HTR-8/SVneo (cell line): ENCODE measurements around the gene ABCA10.
"Not testable (repeated sequence)": the region's sequence is repeated elsewhere in the genome, so short reads cannot be mapped to it uniquely, and the experiment has no call there.

Experiments used
- DNase-seq: peaks from one replicate; pipeline ENCODE4 v3.0.0; 2011; ENCODE audit warnings: low spot score, mixed read lengths; ENCODE audit not compliant: insufficient read length
- FAIRE-seq: peaks from 2 replicates; lab custom pipeline; 2011; peaks lifted over from hg19 to GRCh38; lab: Jason Lieb, UNC

ABCA10 gene

GRCh38 chr17:69173118-69173517, 55.5 kb downstream of the ABCA10 start:
- no peak for FAIRE-seq

GRCh38 chr17:69170377-69170776, 58.2 kb downstream of the ABCA10 start:
- FAIRE-seq (no peak), DNase-seq (no peak)

More at GRCh38 chr17:69173118-69173517, 55.5 kb downstream of the ABCA10 start:
- no peak for DNase-seq

- not testable (repeated sequence) for DNase-seq, FAIRE-seq
Measured at GRCh38 chr17:69168642-69169041, 60.0 kb downstream of the ABCA10 start.

DNA sequence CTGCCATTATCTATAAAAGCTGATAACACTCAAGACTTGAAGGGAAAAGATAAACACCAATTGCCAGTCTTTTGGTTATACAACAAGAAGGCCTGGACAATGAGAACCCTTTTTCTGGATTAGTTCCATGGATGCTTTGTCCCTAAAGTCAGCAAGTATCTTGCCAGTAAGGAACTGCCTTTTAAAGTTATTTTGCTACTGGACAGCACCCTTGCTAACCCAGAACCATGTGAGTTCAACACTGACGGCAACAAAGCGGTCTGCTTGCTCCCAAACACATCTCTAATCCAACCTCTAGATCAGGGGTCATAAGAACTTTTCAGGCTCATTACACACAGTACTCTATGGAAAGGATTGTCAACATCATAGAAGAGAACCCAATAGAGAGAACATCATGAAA, 61.7 kb downstream of the ABCA10 start:
- FAIRE-seq (no peak), DNase-seq (no peak)

DNA sequence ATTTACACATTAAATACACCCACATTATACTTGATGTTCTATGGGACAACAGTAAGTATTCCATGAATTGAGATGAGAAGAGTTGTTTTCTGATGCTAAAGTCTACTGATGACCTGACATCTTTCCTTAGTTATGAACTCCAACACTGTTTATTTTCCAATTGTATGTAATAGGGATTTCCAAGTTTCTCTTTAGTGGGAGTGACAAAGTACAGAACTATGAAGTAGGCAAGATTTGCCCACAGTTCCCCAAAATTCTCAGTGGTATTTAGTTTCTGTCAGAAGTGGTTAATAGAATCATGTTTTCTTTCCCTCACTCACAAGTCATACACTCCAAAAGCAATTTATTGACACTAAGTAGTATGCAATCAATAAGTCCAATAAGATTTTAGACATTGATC, 64.4 kb downstream of the ABCA10 start:
- FAIRE-seq (no peak), DNase-seq (no peak)

GRCh38 chr17:69159418-69159817, 69.2 kb downstream of the ABCA10 start:
- FAIRE-seq (no peak), DNase-seq (no peak)

DNA sequence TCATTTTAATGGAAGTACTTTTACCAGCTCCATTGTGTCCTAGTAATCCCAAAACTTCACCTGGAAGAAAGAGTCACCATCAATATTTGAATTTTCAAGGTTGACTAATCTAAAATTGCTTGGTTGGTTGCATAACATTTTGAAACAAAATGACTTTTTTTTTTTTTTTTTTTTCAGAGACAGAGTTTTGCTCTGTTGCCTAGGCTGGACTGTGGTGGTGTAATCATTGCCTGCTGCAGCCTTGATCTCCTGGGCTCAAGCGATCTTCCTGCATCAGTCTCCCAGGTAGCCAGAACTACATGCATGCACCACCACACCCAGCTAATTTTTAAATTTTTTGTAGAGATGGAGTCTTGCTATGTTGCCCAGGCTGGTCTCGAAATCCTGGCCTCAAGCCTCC, 74.4 kb downstream of the ABCA10 start:
- DNase-seq (no peak), FAIRE-seq (no peak)

DNA sequence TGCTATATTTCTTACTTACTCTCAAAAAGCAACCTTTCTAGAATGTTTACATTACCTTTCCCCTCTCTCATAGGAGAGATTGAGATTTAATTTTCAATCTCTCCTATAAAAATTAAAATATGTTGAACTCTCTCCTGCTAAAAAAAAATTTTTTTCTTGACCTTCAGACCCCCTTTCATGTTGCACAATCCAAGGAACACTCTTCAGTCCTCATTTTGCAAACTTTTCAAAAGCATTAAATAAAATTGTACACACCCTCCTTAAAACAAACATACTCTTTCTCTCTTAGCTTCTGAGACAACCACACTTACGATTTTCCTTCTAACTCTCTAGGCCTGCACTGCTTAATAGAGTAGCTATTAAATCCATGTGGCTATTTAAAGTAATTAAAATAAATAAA, 78.3 kb downstream of the ABCA10 start:
- FAIRE-seq, result no peak
- DNase-seq, result no peak

DNA sequence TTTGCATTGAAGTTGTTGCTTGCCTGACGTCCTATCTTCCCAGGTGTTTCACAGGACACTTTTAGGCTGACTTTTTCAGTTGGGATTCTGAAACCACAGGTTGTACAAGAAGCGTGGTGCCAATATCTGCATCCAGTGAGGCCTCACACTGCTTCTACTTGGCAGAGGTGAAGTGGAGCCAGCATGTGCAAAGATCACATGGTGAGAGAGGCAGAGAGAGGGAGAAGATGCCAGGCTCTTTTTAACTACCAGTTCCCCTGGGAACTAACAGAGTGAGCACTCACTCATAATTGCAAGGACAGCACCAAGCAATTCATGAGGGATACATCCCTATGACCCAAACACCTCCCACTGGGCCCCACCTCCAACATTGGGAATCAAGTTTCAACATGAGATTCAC, 81.2 kb downstream of the ABCA10 start:
- no peak for FAIRE-seq
- no peak for DNase-seq

- no peak for DNase-seq
- no peak for FAIRE-seq
Measured at GRCh38 chr17:69144331-69145255, 84.0 kb downstream of the ABCA10 start.

- DNase-seq (no peak), FAIRE-seq (no peak)
Measured at GRCh38 chr17:69143683-69144231, 84.9 kb downstream of the ABCA10 start.

- FAIRE-seq, result no peak
- DNase-seq, result no peak
Measured at GRCh38 chr17:69143151-69143550, 85.5 kb downstream of the ABCA10 start.

- DNase-seq (no peak), FAIRE-seq (no peak)
Measured at GRCh38 chr17:69142175-69142802, 86.3 kb downstream of the ABCA10 start.

DNA sequence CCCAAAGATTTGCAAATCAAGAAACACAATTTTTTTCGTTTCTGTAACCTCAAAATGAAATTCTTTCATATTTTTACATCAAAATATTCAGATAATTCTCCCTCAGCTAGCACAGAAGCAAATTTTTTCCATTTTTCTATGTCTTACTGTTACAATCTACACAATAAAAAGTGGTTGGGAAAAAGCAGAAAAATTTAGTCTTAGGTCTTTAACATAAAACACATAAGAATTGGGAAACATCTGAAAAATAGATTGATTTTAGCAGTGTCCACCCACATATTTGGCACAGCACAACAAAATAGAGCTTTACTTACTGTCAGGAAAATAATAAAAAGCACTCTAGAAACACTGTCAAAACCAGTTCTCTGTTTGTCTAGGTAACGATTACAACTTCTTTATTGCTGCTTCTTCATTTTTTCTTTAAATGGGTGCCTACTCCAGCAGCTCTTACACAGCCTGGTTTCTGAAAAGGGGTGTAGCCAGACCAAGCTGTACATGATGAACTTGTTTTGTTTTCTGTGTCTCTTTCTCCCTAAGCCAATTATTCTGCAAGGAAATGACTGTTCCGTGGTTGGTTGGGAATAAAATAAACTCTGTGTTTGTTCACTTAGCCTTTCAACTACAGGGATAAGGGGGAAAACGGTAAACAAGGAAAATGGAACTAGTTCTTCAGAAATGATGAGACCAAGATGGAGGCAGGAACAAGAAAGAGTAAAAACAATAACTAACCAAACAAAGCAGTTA, 87.0 kb downstream of the ABCA10 start, which contains the start of gene ABCA6:
Gene ABCA6 (minus strand): TSS at position 465 of the 744 bp plus-strand sequence. CDS start 1,192 bp downstream, outside the sequence.
- FAIRE-seq, result no peak
- no peak for DNase-seq

DNA sequence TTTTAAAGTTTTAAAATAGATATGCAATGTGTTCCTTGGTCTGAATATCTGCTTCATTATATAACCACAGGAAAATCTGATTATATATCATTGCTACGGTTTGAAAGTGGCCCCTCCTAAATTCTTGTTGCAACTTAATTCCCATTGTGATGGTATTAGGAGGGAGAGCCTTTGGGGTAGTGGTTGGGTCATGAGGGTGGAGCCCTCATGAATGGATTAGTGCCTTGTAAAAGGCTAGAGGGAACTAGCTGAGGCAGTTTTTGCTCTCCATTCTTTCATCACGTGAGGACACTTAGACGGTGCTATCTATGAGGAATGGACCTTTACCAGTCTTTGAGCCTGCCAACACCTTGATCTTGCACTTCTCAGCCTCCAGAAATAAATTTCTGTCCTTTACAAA, 94.5 kb downstream of the ABCA10 start:
- no peak for FAIRE-seq
- DNase-seq, result no peak

- DNase-seq (no peak), FAIRE-seq (no peak)
Measured at GRCh38 chr17:69130627-69131296, 97.9 kb downstream of the ABCA10 start.

- no peak for DNase-seq
- no peak for FAIRE-seq
Measured at GRCh38 chr17:69123626-69124025, 105.0 kb downstream of the ABCA10 start.

GRCh38 chr17:69122065-69122464, 106.6 kb downstream of the ABCA10 start:
- no peak for FAIRE-seq

DNA sequence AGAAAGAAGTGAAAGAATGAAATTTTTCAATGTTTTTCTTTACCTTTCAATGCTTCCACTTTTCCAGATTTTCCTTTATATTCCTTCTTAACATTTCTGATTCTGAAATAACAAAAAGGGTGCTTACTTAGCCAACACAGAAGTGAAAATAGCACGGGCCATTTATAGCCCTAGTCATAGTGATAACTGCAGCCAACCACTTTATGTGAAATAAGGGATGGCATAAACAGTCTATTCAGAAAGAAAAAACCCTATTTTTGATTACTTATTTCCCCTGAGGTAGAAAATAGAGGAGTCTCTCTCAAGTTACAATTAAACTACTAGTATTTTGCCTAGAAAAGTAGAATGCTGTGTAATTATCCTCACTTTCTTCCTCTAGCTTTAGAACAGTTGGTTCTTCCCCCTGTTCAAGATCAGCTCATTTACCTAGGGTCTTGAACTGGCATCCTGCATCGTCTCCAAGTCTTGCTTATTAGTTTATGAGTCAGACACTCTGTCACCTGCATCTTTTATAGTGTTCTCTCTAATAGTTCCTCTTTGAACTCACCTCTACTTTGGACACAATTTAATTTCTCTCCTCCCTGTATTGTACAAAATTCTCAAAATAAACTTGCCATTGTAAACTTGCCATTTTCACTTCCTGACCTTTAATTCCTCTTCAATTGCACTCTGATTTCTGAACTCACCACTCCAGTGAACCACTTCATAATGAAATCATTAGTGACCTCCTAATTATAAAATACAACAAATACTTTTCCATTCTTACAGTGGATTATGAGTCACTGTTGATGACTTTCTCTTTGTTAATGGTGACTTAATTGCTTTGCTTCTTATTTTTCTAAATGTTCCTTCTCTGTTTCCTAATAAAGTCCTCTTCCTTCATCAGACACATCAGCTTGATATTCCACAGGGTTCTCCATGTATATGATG, 110.5 kb downstream of the ABCA10 start:
- DNase-seq (no peak), FAIRE-seq (no peak)

More at GRCh38 chr17:69122065-69122464, 106.6 kb downstream of the ABCA10 start:
- no peak for DNase-seq
